OCI-LY7 (cell line): ENCODE measurements around the gene OVCA2.

Experiments
- EZH2phosphoT487 ChIP-seq: fragments of 200-600 bp; sonication (generic); IDR thresholded peaks from 2 replicates; pipeline ENCODE4 v1.6.1; 2018; ENCODE audit warnings: low read depth, borderline replicate concordance, mild to moderate bottlenecking, mixed run types, antibody characterized with exemption, low read length, moderate library complexity, mixed read lengths
- TF ChIP-seq, protein P1 (sequence below): fragments of 200-600 bp; sonication (generic); conservative IDR thresholded peaks from 2 replicates; pipeline ENCODE4 v1.5.1; 2014; ENCODE audit warnings: mild to moderate bottlenecking, antibody characterized with exemption, low read length, moderate library complexity, mixed read lengths

- TF ChIP-seq, protein P1, sequence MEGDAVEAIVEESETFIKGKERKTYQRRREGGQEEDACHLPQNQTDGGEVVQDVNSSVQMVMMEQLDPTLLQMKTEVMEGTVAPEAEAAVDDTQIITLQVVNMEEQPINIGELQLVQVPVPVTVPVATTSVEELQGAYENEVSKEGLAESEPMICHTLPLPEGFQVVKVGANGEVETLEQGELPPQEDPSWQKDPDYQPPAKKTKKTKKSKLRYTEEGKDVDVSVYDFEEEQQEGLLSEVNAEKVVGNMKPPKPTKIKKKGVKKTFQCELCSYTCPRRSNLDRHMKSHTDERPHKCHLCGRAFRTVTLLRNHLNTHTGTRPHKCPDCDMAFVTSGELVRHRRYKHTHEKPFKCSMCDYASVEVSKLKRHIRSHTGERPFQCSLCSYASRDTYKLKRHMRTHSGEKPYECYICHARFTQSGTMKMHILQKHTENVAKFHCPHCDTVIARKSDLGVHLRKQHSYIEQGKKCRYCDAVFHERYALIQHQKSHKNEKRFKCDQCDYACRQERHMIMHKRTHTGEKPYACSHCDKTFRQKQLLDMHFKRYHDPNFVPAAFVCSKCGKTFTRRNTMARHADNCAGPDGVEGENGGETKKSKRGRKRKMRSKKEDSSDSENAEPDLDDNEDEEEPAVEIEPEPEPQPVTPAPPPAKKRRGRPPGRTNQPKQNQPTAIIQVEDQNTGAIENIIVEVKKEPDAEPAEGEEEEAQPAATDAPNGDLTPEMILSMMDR: no peak
- no peak for TF ChIP-seq EZH2phosphoT487
Observed at GRCh38 chr17:2063261-2064146, 21.7 kb downstream of the OVCA2 start.
